HG03354 (cell line): ENCODE results near the gene TBATA.

Experiments
- ATAC-seq: cut with Tn5 transposase; IDR thresholded peaks from one replicate; pipeline ENCODE4 v1.9.1; 2021; ENCODE audit warnings: mild to moderate bottlenecking; ENCODE audit not compliant: unreplicated experiment, poor library complexity, severe bottlenecking

Gene TBATA

GRCh38 chr10:70765794-70766594 lies 19.2 kb downstream of the TBATA start:
- ATAC-seq = no peak

DNA sequence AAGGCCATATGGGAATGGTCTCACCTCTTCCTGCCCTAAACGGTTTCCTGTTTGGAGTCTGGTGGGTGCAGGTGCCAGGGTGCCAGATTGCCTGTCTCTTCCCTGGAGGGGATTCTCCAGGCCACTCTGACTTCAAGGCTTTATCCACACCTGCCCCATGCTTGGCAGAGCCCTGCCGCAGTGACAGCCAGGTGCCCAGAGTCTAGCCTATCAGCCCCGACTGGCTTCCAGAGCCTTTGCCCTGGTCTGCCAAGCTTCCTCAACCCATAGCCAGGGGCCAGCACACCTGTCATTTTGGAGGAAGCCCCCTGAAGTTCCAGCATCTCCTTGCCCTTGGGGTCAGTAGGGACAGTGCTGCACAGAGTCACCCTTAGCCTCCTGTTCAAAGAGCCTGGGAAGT lies 21.6 kb downstream of the TBATA start:
- ATAC-seq = no peak

GRCh38 chr10:70762441-70763175 lies 22.6 kb downstream of the TBATA start:
- ATAC-seq = no peak

GRCh38 chr10:70761727-70762350 lies 23.3 kb downstream of the TBATA start:
- no peak for ATAC-seq

- no peak for ATAC-seq
These were observed 24.1 kb downstream of the TBATA start for GRCh38 chr10:70761031-70761601.

- no peak for ATAC-seq
These were observed 24.8 kb downstream of the TBATA start for GRCh38 chr10:70760271-70760787.

DNA sequence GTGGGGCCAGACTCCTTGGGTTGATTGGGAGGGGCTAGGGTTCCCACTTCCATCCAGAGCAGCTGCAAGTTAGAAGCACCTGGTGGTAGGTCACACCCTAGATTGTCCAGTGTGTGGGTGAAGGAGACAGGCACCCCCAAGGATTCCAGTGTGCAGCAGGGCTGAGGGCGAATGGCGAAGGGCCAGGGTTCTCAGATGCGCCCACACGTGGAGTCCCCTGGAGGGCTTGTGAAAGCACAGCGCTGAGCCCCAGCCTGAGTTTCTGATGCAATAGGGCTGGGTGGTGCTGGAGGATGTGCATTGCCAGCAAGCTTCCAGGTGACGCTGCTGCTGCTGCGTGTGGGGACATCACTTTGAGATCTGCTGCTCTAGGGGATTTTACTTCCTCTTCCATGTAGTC lies 25.4 kb downstream of the TBATA start:
- ATAC-seq = no peak

DNA sequence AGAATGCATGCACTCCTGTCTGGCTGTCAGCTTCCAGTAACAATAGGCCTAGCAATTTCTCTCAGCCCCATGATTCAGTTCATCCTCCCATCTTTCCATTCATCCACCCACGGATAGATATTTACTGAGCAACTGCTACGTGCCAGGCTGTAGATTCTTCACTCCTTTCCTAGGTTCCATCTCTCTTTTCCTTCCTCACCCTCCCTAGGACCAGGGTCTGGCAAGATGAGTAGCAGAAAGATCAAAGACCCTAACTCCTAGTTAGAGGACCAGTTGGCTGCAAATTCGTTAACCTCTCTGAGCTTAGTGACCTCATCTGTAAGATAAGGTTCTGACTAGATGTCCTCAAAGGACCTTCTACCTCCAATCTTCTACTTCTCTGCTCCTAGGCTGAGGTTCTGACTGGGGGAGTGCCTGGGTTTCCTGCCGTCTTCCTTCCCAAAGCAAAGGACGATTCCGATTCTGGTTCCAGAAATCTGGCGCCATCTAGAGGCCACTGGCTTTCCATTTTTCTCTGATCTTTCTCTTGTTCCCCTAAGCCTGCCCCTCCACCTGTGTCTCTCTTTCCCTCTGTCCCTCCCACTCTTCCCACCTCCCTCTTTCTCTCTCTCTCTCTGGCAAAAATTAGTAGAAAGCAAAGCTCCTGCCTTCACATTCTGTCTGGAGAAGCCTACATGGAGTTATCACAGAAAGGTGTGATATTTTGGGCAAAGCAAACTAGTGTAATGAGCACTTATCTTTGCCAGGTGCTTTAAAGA lies 26.2 kb downstream of the TBATA start:
- ATAC-seq = no peak

DNA sequence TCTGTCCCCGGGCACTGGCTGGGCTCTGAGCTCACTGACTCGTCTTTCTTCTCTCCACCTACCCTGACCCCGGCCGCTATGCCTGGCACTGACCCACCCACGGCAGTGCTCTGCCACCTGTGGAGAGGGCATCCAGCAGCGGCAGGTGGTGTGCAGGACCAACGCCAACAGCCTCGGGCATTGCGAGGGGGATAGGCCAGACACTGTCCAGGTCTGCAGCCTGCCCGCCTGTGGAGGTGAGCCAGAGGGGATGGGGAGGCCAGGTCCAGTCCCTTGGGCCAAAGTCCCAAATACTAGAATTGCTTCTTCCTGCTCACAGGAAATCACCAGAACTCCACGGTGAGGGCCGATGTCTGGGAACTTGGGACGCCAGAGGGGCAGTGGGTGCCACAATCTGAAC lies 27.3 kb downstream of the TBATA start:
- no peak for ATAC-seq

DNA sequence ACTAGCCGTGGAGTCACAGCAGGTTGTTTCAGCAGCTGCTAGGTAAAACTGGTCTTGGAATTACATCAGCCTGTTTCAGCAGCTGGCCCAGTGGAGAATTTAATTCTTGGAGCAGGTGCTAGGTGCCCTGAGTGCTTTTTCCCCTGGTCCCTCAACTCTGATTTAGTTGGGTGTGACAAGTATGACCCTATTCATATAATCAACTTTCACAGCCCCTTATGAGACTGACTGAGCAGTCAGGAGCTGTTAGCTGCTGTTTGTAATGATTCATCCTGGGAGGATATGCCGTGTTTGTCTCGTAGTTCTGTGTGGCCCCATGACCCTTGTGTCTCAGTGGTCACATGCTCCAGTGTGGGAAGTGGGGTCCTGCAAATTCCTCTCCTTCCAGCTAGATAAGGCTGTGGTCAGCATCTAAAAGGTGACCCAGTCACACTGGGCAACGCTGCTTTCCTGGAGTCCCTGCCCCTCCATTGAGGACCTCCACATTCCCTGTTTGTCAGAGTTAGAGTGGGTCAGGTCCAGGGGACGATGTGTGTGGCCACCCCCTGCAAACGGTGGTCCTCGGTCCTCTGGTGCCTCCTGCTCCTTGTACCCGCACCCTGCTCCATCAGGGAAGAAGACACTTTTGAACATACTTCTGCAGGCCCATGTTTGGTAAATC lies 28.3 kb downstream of the TBATA start:
- no peak for ATAC-seq

DNA sequence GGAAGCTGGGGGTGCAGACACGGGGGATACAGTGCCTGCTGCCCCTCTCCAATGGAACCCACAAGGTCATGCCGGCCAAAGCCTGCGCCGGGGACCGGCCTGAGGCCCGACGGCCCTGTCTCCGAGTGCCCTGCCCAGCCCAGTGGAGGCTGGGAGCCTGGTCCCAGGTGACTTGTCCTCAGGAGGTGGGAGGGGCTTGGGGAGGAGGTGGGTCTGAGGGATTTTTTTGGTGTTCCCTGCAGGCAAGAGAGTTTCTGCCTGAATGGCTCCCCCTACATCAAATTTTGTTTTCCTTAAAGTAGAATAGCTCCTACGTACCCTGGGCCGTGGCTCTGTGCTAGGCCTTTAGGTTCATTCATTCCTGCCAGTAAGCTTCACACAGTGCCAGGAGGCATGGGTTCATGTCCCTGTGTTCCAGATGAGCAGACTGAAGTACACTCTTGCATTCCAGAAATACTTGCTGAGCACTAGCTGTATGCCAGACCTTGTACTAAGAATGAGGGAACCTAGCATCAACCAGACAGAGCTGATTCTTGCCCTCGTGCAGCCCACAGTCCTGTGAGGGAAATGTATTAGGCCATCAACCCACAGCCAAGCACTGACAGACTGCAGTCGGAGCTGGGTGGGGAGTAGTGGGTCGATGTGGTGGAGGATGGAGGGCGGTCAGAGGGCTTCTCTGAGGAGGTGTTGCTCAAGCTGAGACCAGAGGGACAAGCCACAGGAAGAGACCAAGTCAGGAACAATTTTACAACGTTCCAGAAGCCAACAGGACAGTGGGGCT lies 31.1 kb downstream of the TBATA start:
- no peak for ATAC-seq

GRCh38 chr10:70753026-70753663 lies 32.0 kb downstream of the TBATA start:
- ATAC-seq = no peak

DNA sequence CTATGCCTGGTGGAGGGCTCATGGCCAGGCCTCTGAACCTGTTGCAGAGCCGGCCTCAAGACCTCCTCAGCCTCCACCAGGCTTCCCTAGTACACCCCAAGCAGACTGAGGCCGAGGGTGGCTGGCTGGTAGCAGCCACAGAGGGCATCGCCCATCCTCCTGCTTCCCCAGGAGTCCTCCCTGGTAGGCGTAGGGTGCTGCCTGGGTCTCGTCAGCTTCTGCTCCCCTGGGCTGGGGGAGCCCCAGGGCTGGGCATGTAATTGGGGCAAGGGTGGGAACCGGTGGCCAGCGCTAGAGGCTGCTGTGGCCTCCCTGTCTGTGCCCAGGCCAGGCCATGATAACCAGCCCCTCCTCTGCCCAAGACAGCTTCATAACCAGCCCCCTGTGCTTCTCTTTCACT lies 32.6 kb downstream of the TBATA start:
- ATAC-seq = no peak

- ATAC-seq = no peak
These were observed 33.2 kb downstream of the TBATA start for GRCh38 chr10:70751991-70752390.

GRCh38 chr10:70751356-70751755 lies 33.8 kb downstream of the TBATA start:
- no peak for ATAC-seq

- no peak for ATAC-seq
These were observed 34.9 kb downstream of the TBATA start for GRCh38 chr10:70750156-70750703.

DNA sequence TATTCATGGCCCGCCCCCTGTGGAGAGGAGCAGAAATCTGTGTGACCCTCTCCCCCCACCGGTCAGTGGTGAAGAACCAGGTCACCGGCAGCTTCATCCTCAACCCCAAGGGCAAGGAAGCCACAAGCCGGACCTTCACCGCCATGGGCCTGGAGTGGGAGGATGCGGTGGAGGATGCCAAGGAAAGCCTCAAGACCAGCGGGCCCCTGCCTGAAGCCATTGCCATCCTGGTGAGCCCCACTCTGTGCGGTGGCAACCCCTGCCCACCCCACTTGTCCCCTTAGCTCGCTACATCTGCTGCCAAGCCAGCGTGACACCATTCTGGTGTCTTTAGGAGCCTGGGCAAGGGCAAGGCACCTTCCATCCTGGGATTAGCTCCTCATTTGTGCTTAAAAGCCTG lies 35.4 kb downstream of the TBATA start:
- ATAC-seq = no peak
